Dermis microvascular lymphatic vessel endothelial cell (primary cell): ENCODE results near the gene TCERG1L. TPM values are rescaled to one million over a fixed set of nuclear protein-coding genes. Genes with fewer than 3 reads are reported as not detected.

Experiments used
- DNase-seq, 2 donors: peaks; one replicate each; pipeline versions ENCODE4 v3.0.0 to v3.0.0-alpha.2; 2010; ENCODE audit warnings: low read depth in 2 of 2
- total RNA-seq: library from RNA; depleted of rRNA; stranded (reverse); fragments of >200 nt; gene quantifications from 2 replicates; pipeline ENCODE4 v1.2.1, GENCODE V29; 2014

Gene TCERG1L
- total RNA-seq, 1 donor from 2014 or later, result not detected

DNA sequence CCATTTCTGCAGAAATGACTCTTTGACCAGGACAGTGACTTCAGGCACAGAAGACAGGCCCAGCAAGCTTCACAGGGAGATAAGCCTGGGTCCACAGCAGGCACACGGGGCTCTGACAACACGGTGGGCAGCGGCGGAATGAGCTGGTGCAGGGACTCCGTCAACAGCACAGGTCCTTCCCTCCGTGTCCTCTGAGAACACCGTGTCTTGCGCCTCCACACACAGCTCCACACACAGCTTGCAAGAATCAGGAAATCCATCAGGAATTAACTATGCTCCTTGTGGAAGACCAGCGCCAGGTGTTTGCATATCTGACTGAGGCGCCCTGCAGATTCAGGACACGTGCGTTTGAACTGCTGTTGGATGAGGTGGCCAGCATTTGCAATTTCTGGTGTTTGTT lies 39.6 kb downstream of the TCERG1L start:
- DNase-seq, result no peak

DNA sequence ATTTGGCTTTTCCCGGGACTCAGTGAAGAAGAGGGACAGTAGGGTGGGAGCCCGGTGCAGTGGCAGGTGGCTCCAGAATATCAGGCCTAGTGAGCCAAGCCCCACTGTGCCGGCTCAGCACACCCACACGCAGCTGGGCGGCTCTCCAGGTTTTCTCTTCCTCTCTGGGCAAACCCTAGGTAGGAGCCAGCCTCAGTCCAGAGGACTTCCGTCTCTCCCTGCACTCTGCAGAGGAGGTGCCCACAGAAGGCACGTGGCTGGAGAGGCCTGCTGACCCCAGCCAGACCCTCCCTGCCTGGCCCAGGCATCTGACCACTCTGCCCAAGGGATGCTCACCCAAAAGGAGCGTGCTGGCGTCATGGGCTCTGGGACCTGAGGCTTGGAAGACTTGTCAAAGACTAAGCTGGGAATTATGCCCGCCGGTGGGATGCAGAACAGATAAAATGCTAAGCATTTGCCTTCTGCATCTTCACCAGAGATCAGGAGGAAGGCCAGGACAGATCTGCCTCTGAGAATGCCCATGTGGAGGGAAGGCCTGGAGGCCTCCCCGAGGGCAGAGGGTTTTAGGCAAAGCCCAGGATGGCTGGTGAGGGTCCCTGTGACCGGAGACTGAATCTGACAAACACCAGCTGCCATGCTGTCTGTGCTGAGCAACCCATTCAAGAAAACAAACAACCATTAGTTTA lies 40.2 kb downstream of the TCERG1L start:
- no peak for DNase-seq

DNA sequence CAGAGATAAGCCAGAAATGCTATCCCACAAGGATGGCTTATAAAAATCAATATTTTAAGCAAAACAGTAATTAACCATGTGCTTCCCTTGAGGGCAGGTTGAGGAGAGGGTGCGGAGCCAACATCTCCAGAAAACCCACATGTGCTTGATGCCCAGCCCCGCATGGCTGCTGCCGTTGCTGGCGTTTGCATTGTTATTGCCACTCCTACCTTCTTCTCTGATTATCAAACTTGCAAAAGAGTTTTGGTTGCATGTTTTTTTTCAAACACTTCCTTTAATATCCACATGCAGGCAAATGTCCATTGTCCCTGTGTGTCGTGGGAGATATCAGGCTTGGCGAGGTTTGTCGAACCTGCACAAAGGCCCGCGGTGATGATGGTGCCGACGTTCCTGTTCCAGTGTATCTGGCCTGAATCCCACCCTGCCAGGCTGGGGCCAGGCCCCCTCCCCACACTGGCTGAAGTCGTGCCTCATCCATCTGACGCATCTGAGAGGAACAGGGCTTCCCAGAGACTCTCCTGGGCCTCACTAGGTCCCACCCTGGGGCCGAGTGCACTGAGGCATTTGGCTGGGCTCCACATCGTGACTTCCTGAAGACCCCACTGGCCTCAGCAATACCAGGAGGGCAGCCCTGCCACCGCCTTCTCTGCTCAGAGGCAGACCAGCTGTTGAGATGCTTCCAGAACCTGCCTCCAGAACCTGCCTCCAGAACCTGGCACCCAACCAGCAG lies 40.9 kb downstream of the TCERG1L start:
- no peak for DNase-seq

DNA sequence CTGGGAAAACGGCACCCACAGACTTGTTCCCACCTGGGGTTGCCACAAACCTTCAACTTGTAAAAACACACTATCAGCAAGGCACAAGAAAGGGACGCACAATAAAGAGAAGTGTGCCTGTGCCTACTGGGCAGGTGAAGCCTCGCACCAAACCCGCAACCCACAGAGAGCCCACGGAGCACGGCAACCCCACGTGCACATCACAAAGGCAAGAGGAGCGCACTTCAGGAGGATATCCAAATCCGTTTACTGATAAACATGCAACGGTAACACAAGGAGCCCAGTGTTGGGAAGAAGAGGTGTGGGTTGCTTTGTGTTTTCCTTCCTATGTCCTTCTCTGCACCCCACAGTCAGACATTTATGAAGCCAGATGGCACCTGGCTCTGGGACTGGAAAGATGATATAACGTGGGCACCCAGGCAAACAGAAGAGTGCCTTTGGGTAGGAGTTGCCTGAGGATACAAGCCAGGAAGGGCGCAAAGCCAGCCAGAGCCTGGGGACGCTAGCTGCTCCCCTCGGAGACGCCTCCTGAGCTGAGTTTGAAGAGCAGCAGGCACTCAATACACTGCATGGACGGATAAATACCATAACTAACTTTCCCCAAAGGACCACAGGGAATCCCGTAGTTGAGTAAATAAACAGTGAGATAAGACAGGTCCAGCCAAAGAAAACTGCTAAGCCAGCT lies 41.6 kb downstream of the TCERG1L start:
- DNase-seq, result no peak

DNA sequence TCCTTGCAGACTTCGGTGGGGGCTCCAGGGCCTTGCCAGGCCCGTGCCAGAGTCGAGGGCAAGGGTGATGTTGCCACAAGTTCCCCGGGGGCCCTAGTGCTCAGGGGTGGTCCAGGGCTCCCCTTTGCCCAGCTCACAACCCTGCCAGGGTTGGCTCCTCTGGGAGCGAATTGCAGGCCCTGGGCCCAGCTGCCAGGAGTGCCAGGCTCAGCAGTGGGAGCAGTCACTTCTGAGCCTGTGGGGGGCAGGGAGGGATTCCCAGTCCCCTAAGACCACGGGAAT lies 43.8 kb downstream of the TCERG1L start:
- DNase-seq, result no peak

DNA sequence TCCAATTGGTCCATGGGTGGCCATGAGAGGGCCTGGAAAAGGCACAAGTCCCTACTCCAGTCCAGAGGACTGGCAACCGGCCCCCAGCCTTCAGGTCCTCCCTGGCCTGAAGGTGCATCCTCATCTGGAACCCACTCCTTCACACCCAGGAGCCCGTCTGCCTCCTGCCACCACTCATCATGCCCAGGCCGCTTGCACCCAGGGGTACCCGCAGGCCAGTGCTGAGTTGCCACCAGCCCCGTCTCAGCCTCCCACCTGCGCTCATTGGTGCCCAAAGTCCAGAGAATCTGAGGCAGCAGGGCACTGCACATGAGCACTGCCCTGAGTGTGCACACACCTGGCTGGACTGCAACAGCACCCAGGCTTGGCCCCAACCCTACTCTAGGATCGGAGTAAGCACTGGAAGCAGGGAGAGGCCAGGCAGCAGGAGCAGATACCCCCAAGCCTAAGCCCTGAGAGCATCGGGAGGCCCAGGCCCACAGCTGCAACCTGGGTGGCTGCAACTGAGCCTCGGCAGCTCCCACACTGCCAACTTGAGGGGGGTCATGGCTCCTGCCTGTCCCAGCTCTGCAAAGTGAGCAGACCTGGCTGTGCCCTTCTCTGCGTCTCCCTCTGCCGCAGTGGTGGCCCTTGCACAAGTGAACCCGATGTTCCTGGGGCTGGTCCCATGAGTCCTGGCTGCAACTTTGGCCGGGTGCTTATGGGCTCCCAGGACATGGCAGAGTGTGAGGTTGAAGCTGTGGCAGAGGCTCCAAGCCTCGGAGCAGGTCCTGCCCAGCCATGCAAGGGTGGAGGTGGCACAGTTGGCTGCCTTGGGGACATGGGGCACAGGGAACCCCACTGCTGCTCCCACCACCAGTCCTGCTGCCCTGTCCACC lies 44.3 kb downstream of the TCERG1L start:
- no peak for DNase-seq

DNA sequence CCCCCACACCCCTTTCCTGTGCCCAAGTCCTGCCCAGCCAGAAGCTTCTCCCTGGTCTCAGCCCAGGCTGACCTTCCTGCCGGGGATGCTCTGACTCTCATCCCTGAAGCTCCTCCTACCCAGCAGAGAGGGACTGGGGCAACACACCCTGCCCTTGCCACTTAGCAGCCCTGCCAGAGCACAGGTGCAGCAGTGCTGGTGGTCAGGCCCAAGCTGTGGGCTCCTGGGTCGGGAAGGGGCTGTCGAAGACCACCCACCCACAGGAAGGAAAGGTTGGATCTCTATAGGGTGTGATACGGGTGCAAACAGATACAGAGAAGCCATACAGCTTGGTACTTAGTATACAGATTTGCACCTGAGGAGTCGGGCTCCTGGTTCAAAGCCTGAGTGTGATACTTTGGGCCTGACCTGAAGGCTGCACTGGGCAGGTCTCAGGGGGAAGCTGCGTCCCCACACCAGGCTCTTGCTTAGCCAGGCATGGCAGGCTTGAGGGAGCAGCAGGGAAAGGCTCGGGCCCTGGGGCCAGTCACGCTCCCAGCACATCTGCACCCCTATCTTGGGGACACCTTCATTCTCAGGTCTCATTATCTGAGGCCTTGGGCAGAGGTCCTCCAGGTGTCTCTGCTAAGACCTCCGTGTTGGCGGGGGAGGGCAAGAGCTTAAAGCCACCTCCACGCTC lies 47.3 kb downstream of the TCERG1L start:
- no peak for DNase-seq

DNA sequence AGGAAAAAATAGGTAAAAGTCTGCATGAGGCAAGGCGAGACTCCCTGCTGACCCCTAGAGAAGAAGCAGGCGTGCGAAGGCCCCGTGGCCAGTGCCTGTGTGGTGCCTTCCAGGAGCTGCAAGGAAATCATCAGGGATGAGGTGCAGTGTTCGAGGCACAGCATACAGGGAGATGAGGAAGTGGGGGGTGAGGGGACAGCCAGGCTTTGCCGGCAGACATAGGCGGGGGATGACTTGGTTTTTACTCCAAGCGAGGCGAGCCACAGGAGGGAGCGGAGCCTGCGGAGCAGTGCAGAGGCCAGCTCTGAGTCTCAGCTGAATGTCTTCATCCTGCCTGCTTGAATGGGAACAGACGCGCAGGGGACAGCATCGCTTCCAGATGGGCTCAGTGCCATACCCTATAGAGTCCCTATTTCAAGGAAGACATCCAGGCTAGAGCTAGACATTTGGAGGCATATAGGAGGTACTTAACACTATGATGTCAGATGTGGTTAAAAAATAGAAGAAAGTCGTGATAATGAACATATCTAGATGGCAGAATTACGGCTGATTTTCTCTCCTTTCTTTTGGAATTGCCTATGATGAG lies 49.5 kb downstream of the TCERG1L start:
- DNase-seq, result no peak

DNA sequence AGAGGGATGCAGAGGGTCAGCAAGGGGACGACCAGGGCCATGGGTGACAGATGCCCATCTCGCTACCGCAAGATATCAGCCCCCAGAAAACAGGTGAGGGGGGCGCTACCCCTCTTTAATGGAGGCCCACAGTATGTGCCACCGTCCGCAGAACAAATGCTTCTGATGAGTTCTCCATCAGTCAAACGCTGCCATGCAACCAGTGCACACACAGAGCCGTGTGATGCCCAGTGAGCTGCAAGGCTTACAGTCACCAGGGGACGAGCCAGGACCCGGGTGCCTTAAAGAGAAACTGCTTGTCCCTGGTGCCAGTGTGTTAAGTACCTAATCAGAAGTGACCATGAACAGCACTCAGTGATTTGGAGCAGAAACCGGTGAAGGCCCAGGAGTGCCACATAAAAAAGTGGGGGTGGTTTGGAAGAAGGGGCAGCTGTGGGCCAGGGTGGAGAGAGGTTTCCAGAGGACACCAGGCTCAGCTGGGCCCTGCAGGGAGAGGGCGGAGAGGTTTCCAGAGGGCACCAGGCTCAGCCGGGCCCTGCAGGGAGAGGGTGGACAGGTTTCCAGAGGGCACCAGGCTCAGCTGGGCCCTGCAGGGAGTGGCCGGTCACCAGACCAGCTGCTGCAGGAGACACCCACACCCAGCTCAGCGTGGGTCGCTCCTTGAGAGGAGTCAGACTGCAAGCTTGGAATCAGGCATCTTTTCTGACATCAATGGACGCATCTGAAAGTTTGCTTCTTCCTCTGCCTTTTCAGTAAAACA lies 50.9 kb downstream of the TCERG1L start:
- no peak for DNase-seq

DNA sequence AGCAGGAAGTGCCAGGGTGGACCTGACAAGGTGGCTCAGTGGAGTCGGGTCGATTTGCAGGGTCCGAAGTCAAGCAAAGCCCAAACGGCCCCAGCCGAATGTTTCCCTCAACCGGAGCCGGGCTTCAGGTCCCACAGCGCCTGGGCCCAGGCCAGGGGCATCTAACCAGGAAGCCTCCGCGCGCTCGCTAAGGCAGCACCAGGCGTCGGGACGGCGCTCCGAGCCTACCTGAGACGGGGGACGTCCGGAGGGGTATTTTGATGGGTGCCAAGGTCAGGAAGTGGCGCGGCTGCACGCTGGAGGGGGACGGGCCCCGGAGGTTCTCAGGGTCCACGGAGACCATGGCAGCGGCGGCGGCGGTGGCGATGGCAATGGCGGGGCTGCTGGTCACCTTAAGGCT lies 51.5 kb downstream of the TCERG1L start:
- no peak for DNase-seq

DNA sequence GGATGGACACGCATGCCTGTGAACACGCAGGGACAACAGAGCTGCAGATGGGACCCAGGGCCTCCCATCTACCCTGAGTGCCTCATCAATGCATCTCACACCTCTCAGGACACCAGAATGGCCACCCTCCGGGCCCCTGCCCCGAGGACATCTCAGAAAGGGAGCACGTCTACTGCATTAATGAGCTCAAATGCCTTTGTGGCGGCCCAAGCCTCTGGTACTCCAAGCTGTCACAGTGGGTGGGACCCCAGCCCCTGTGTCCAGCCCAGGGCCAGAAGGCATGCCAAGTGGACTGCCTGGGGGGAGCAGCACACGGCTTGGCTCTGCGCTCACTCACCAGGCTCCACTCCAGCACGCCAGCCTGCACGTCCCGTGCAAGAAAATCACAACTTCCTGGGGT lies 52.0 kb downstream of the TCERG1L start:
- no peak for DNase-seq

DNA sequence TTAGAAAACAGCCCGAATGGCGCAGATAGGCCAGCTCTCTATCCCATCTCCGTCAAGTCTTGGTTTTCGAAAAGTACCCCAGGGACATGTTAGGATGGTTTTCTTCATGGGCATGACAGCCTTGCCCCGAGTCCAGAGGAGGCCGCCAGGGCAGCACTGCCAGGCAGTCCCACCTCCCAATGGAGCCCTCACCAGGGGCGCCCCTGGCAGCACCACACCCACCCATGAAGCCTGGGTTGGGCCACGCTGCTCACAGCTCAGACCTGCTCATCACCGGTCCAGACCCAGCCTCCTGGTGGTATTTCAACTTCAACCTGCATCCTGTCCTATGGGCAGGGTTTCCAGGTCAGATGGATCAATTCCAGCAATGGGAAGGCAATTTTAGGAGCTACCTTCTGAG lies 53.3 kb downstream of the TCERG1L start:
- DNase-seq, result no peak

DNA sequence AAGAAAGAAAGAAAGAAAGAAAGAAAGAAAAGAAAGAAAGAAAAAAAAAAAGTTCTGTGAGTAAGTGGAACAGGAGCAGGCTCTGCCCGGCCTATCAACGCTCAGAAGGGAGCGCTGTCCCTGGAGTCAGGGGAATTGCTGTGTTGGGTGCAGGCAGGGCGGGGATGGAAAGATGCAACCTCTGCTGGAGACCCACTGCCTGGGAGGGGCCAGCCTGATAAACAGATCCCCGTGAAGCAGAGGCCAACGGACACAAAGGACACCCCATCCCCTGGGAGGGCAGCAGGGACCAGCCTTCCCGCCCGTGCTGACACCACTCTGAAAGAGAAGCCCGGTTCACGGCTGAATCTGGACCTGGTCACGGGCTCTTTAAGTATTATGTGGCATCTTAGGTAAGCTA lies 54.5 kb downstream of the TCERG1L start:
- DNase-seq, result no peak

DNA sequence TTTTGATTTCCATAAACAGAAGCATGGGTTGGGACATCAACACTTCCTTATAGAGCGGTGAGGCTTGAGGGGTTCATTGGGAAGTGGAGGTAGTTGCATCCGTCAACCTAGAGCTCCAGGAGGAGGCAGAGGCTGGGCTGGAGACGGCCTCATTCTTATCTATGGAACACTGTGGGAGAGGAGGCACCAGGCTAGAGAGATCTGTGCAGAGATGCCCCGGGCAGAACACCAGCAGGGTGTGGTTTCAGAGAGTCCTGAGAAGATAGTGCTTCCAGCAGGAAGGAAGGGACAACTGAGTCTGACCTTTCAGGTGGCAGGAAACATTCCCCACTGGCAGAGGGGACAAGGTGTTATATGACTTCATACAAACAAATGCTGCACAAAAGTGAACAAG lies 56.7 kb downstream of the TCERG1L start:
- no peak for DNase-seq

DNA sequence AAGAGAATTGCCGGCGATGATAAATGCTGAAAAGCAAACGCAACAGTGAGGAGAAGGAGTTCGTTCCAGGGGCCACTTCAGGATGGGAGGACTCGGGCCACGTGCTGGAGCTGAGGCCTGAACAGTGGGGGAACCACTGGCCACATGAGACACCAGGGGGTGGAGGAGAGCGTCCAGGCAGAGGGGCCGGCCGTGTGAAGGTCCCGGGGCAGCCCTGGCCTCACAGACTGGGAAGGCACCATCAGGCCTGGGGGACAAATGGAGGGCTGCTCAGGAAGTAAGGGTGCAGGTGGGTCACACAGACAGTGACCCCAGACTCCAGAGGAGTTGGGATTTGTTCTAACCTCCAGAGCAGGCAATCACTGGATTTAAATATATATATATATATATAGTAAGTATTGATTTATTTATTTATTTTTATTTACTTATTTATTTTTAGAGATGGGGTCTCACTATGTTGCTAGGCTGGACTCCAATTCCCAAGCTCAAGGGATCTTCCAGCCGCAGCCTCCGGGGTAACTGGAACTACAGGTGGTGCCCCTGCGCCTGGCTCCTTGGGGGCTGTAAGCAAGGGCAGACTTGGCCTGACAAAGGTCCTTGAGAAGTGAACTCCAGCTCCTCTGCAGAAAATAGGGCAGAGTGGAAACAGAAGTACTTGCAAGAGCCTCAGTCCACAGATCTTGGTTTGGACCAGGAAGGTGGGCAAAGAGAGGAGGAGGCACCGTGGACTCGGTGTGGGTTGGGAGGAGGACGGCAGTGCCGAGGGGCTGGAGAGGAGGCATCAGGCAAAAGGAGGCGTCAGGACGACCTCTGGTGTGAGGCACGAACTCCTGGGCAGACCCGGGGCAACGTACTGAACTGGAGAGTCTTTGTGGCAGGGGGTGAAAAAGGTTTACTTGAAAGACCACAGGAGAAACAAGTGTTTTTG lies 57.3 kb downstream of the TCERG1L start:
- no peak for DNase-seq

DNA sequence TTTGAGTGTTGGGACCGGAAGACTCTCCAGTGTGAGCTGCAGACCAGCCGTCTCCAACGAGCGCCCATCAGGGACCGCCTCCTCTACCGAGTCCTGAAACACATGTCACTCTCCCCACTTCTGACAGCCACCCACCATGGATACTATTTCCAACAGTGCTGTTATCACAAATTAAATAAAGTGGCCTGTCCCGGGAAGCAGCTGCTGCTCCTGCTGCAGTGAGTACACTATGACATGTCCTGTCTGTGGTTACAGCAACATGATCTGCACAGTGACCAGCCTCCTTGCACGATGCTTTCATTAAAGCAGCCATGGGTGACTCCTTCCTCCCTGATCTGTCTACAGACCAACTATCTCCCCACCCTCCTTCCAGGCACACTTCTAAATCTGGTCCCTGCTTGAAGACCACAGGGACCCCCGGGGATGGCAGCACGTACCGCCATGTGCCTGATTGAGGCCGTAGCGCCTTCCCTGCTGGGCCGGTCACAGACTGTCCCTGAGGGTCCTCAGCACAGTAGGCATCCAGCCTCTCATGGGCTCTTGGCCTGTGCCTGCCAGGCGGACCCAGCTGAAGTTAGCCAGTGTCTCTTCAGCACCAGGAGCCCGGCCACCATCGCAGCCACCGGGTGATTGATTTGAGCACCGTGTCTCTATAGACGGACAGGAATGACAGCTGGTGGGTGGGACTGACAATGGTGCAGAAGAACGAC lies 58.8 kb downstream of the TCERG1L start:
- DNase-seq, result no peak

DNA sequence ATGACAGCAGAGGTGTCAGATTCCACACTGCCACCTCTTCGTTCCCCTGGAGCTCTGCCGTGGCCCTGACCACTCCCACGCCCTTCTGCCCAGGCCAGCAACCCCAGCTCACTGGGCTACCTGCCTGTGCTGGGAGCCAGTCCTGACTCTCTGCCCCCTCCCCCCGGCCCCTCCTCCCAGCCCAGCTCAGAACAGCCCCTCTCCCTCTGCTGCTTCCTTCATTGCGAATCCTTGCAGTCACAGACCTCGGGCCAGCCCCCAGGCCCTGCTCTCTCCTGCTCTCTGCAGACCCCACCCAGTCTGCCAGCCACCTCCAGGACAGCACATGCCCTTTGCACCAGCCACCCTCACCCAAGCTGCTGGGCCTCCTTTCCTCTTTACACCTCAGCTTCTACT lies 60.4 kb downstream of the TCERG1L start:
- DNase-seq, result no peak

DNA sequence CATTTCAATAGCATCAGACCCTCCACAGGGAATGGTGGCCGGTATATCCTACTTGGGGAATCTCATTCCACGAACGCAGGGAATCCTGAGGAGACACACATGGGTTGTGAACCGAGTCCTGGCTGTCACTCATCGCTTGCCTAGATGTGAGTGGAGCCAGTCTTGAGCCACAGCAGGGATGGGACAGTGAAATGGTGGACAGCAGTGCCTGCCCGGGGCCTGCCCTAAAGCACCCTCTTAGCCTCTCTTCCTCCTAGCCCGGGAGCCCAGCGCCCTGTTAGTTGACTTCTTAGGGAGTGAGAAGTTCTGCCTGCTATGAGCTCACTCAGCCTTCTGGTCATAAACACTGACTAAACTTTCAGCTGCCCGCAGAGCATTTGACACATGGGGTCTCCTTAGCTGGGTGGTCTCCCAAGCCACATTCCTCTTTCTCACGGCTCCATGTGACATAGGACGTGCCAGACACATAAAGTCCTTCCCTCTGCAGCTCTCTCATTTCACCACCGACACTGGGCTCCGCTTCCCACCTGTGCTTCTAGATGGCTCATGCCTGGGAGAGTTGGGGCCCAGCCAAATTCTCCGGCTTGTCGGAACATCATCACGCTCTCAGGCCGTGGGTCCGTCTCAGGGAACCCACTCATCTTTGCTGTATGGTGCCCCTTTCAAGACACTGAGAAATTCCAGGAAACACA lies 60.9 kb downstream of the TCERG1L start:
- DNase-seq, result no peak
